GM12875 (cell line): Measurements from ENCODE around the gene ADPRHL1.

Source experiments
- H3K4me3 ChIP-seq: one replicate; pipeline ENCODE4 v1.5.1; 2011; ENCODE audit warnings: low read depth, low read length, control low read depth
- CTCF ChIP-seq: IDR thresholded peaks from 2 replicates; pipeline ENCODE4 v1.5.1; 2011; ENCODE audit warnings: low read depth, mild to moderate bottlenecking, control low read depth, inconsistent platforms, low read length, moderate library complexity, borderline replicate concordance; ENCODE audit not compliant: insufficient read depth

The ADPRHL1 gene

GRCh38 chr13:113489549-113490495 is 36.5 kb upstream of the ADPRHL1 start:
- H3K4me3 ChIP-seq: peak overlapping the region; percentile 91
- TF ChIP-seq CTCF: no peak

GRCh38 chr13:113489171-113489548 is 35.9 kb upstream of the ADPRHL1 start:
- H3K4me3 ChIP-seq: peak overlapping the region; percentile 91
- TF ChIP-seq CTCF: 0 out of 2 replicates have a peak, but pooled peaks have one; percentile 2

GRCh38 chr13:113488283-113488682 is 35.0 kb upstream of the ADPRHL1 start:
- no peak for TF ChIP-seq CTCF
- H3K4me3 ChIP-seq: no peak overlapping the region

- H3K4me3 ChIP-seq: no peak overlapping the region
- no peak for TF ChIP-seq CTCF
These were observed 33.4 kb upstream of the ADPRHL1 start for GRCh38 chr13:113486698-113487097.

GRCh38 chr13:113485545-113485944 is 32.3 kb upstream of the ADPRHL1 start:
- H3K4me3 ChIP-seq: no peak overlapping the region
- TF ChIP-seq CTCF: no peak

GRCh38 chr13:113483504-113484293 is 30.4 kb upstream of the ADPRHL1 start:
- TF ChIP-seq CTCF: no peak
- H3K4me3 ChIP-seq: no peak overlapping the region

- TF ChIP-seq CTCF: no peak
- H3K4me3 ChIP-seq: no peak overlapping the region
These were observed 29.8 kb upstream of the ADPRHL1 start for GRCh38 chr13:113483081-113483480.
